ENCODE data around the gene SYTL3. TPM values are rescaled to one million over a fixed set of nuclear protein-coding genes. Genes with fewer than 3 reads are reported as not detected.

The SYTL3 gene
- polyA plus RNA-seq, 1 donor (not counting 4 experiments of a cell fraction or from before 2014, with no cell fraction given), result 1.4 TPM

GRCh38 chr6:158686791-158687381, 37.0 kb downstream of the SYTL3 start:
- no peaks in the 10 kb centered on the region for H3K27me3 ChIP-seq (ENCODE audit: control insufficient read depth, extremely low read depth, insufficient read depth, low read length)
- dilution Hi-C loops (cut with MboI; ENCODE audit: extremely low pct_ligation_motif_present, low sequenced_read_pairs), result no loop called here
- no peak overlapping the region for H2AFZ ChIP-seq (ENCODE audit: control insufficient read depth, low read length)
- no peak overlapping the region for H3K27ac ChIP-seq (ENCODE audit: control insufficient read depth, insufficient read depth, low read length)
- TF ChIP-seq CTCF (optimal IDR thresholded peaks at IDR 0.05 in 1 of 3, IDR thresholded peaks at IDR 0.05 in 1 of 3, conservative IDR thresholded peaks at IDR 0.05 in 1 of 3; ENCODE audit: extremely low read depth in 1 of 3, insufficient read depth in 2 of 3, low read length in 3 of 3), result no peak
- TF ChIP-seq EZH2 (IDR thresholded peaks at IDR 0.05; ENCODE audit: low read length), result no peak
- H3K4me3 ChIP-seq (ENCODE audit: control insufficient read depth in 2 of 3, extremely low read depth in 1 of 3, insufficient read depth in 2 of 3, low read depth in 1 of 3, low read length in 3 of 3), result no peak overlapping the region
- H4K20me1 ChIP-seq (ENCODE audit: control insufficient read depth, extremely low read depth, insufficient read depth, low read length), result no peaks in the 10 kb centered on the region
- H3K9me1 ChIP-seq (ENCODE audit: control insufficient read depth, extremely low read depth, insufficient read depth, low read length), result no peaks in the 10 kb centered on the region
- H3K9me3 ChIP-seq (ENCODE audit: control insufficient read depth, low read depth, low read length), result no peaks in the 10 kb centered on the region
- DNase-seq (ENCODE audit: low read depth, low spot score) (no peak), FAIRE-seq (no peak)
- H3K79me2 ChIP-seq (ENCODE audit: control insufficient read depth, insufficient read depth, low read length), result no peaks in the 10 kb centered on the region
- H3K36me3 ChIP-seq (ENCODE audit: control insufficient read depth in 2 of 2, extremely low read depth in 1 of 2, insufficient read depth in 2 of 2, low read length in 2 of 2), result no peaks in the 10 kb centered on the region
- H3K4me1 ChIP-seq (ENCODE audit: control insufficient read depth, extremely low read depth, insufficient read depth, low read length), result peaks cover 15% of the 10 kb centered on the region
- no peak overlapping the region for H3K9ac ChIP-seq (ENCODE audit: control insufficient read depth, extremely low read depth, insufficient read depth, low read length)
- no peak overlapping the region for H3K4me2 ChIP-seq (ENCODE audit: control insufficient read depth, extremely low read depth, insufficient read depth, low read depth, low read length)

- H3K4me3 ChIP-seq (ENCODE audit: control insufficient read depth in 2 of 3, extremely low read depth in 1 of 3, insufficient read depth in 2 of 3, low read depth in 1 of 3, low read length in 3 of 3), result no peak overlapping the region
- no peak for FAIRE-seq
- no peak overlapping the region for H3K9ac ChIP-seq (ENCODE audit: control insufficient read depth, extremely low read depth, insufficient read depth, low read length)
- no peak overlapping the region for H3K27ac ChIP-seq (ENCODE audit: control insufficient read depth, insufficient read depth, low read length)
- TF ChIP-seq CTCF (optimal IDR thresholded peaks at IDR 0.05 in 1 of 3, IDR thresholded peaks at IDR 0.05 in 1 of 3, conservative IDR thresholded peaks at IDR 0.05 in 1 of 3; ENCODE audit: extremely low read depth in 1 of 3, insufficient read depth in 2 of 3, low read length in 3 of 3) (no peak), EZH2 (IDR thresholded peaks at IDR 0.05; ENCODE audit: low read length) (no peak)
- no peaks in the 10 kb centered on the region for H4K20me1 ChIP-seq (ENCODE audit: control insufficient read depth, extremely low read depth, insufficient read depth, low read length)
- H3K79me2 ChIP-seq (ENCODE audit: control insufficient read depth, insufficient read depth, low read length), result no peaks in the 10 kb centered on the region
- no peak overlapping the region for H2AFZ ChIP-seq (ENCODE audit: control insufficient read depth, low read length)
- dilution Hi-C loops (cut with MboI; ENCODE audit: extremely low pct_ligation_motif_present, low sequenced_read_pairs), result no loop called here
- peaks cover 15% of the 10 kb centered on the region for H3K4me1 ChIP-seq (ENCODE audit: control insufficient read depth, extremely low read depth, insufficient read depth, low read length)
- H3K9me1 ChIP-seq (ENCODE audit: control insufficient read depth, extremely low read depth, insufficient read depth, low read length), result no peaks in the 10 kb centered on the region
- no peak overlapping the region for H3K4me2 ChIP-seq (ENCODE audit: control insufficient read depth, extremely low read depth, insufficient read depth, low read depth, low read length)
- no peaks in the 10 kb centered on the region for H3K27me3 ChIP-seq (ENCODE audit: control insufficient read depth, extremely low read depth, insufficient read depth, low read length)
- no peaks in the 10 kb centered on the region for H3K9me3 ChIP-seq (ENCODE audit: control insufficient read depth, low read depth, low read length)
- no peaks in the 10 kb centered on the region for H3K36me3 ChIP-seq (ENCODE audit: control insufficient read depth in 2 of 2, extremely low read depth in 1 of 2, insufficient read depth in 2 of 2, low read length in 2 of 2)
- DNase-seq (ENCODE audit: low read depth, low spot score), result no peak
Observed at GRCh38 chr6:158687506-158687905, 37.7 kb downstream of the SYTL3 start.

All from keratinocyte (primary cell).